Neural crest cell (in vitro differentiated cells): ENCODE results near the gene PFDN5. TPM values are rescaled to one million over a fixed set of nuclear protein-coding genes. Genes with fewer than 3 reads are reported as not detected.

ENCODE experiments used
- DNase-seq: peaks from one replicate; pipeline ENCODE4 v3.0.0; 2021; ENCODE audit warnings: low read depth, mixed read lengths, low spot score
- H3K27ac Mint-ChIP-seq: one replicate; pipeline ENCODE4 v1.8.0; 2021; ENCODE audit warnings: mild to moderate bottlenecking, mixed read lengths; ENCODE audit not compliant: unreplicated experiment
- H3K27me3 Mint-ChIP-seq: 2 replicates; pipeline ENCODE4 v1.8.0; 2021; ENCODE audit warnings: low read depth, mild to moderate bottlenecking, mixed read lengths
- H3K36me3 Mint-ChIP-seq: 2 replicates; pipeline ENCODE4 v1.8.0; 2021; ENCODE audit warnings: low read depth, mild to moderate bottlenecking, mixed read lengths
- H3K4me1 Mint-ChIP-seq: 2 replicates; pipeline ENCODE4 v1.8.0; 2021; ENCODE audit warnings: mixed read lengths
- H3K4me3 Mint-ChIP-seq: one replicate; pipeline ENCODE4 v1.8.0; 2021; ENCODE audit warnings: mild to moderate bottlenecking, mixed read lengths
- H3K9me3 Mint-ChIP-seq: 2 replicates; pipeline ENCODE4 v1.8.0; 2021; ENCODE audit warnings: mixed read lengths
- CTCF ChIP-seq: fragments of 200-600 bp; sonication (generic); conservative IDR thresholded peaks from 2 replicates; pipeline ENCODE4 v1.5.0; 2021; ENCODE audit warnings: antibody characterized with exemption, mild to moderate bottlenecking
- total RNA-seq: library from RNA; stranded (reverse); gene quantifications from 2 replicates; pipeline ENCODE4 v1.2.1, GENCODE V29; 2021

PFDN5 gene
- total RNA-seq, 1 donor from 2014 or later: 326 TPM

- peaks cover 9% of the 10 kb centered on the region for H3K27me3 Mint-ChIP-seq
- H3K4me1 Mint-ChIP-seq: peaks cover 26% of the 10 kb centered on the region
- DNase-seq: peak; percentile 70
- no peaks in the 10 kb centered on the region for H3K36me3 Mint-ChIP-seq
- H3K27ac Mint-ChIP-seq: peak overlapping the region; percentile 99
- peak; percentile 65 for TF ChIP-seq CTCF
- H3K9me3 Mint-ChIP-seq: no peaks in the 10 kb centered on the region
- peak overlapping the region; percentile 98 for H3K4me3 Mint-ChIP-seq
Measured at GRCh38 chr12:53344824-53345485, 49.6 kb downstream of the PFDN5 start.

- no peaks in the 10 kb centered on the region for H3K9me3 Mint-ChIP-seq
- H3K27ac Mint-ChIP-seq: peak overlapping the region; percentile 99
- peaks cover 26% of the 10 kb centered on the region for H3K4me1 Mint-ChIP-seq
- DNase-seq: no peak
- H3K36me3 Mint-ChIP-seq: no peaks in the 10 kb centered on the region
- H3K27me3 Mint-ChIP-seq: peaks cover 5% of the 10 kb centered on the region
- no peak for TF ChIP-seq CTCF
- peak overlapping the region; percentile 98 for H3K4me3 Mint-ChIP-seq
Measured at GRCh38 chr12:53345486-53346188, 50.3 kb downstream of the PFDN5 start.

GRCh38 chr12:53346491-53346890 is 51.1 kb downstream of the PFDN5 start:
- Mint-ChIP-seq H3K4me3 (no peak overlapping the region), H3K27me3 (peaks cover 3% of the 10 kb centered on the region), H3K4me1 (peaks cover 26% of the 10 kb centered on the region), H3K27ac (peak overlapping the region; percentile 27), H3K36me3 (no peaks in the 10 kb centered on the region), H3K9me3 (no peaks in the 10 kb centered on the region)
- DNase-seq: no peak
- no peak for TF ChIP-seq CTCF

- H3K27me3 Mint-ChIP-seq: peaks cover 3% of the 10 kb centered on the region
- TF ChIP-seq CTCF: no peak
- DNase-seq: no peak
- peak overlapping the region; percentile 54 for H3K4me3 Mint-ChIP-seq
- peaks cover 32% of the 10 kb centered on the region for H3K4me1 Mint-ChIP-seq
- no peak overlapping the region for H3K27ac Mint-ChIP-seq
- no peaks in the 10 kb centered on the region for H3K36me3 Mint-ChIP-seq
- no peaks in the 10 kb centered on the region for H3K9me3 Mint-ChIP-seq
Measured at GRCh38 chr12:53347905-53348304, 52.6 kb downstream of the PFDN5 start.

Other genes with a start within 250 kb of the PFDN5 start
- gene TNS2, start 245.5 kb upstream of the PFDN5 start, total RNA-seq: 14.2 and 22.8 TPM in 2 replicates
- 8.8 and 11.2 TPM in 2 replicates for gene SPRYD3, start 216.2 kb upstream of the PFDN5 start, total RNA-seq
- 0.72 and 0.73 TPM in 2 replicates for gene IGFBP6, start 197.9 kb upstream of the PFDN5 start, total RNA-seq
- gene SOAT2, start 192.1 kb upstream of the PFDN5 start, total RNA-seq: not detected in 2 replicates
- gene ZNF740, start 114.8 kb upstream of the PFDN5 start, total RNA-seq: 52.7 and 59.6 TPM in 2 replicates
- 22.1 and 26.5 TPM in 2 replicates for gene CSAD, start 114.6 kb upstream of the PFDN5 start, total RNA-seq
- not detected in 2 replicates for gene ITGB7, start 88.3 kb upstream of the PFDN5 start, total RNA-seq
- 5.4 and 5.9 TPM in 2 replicates for gene RARG, start 63.3 kb upstream of the PFDN5 start, total RNA-seq
- 56.3 and 65.8 TPM in 2 replicates for gene ESPL1, start 27.2 kb upstream of the PFDN5 start, total RNA-seq
- gene MYG1, start 4.2 kb downstream of the PFDN5 start, total RNA-seq: 67.1 and 72.7 TPM in 2 replicates
- 94.1 and 95.1 TPM in 2 replicates for gene AAAS, start 26.1 kb downstream of the PFDN5 start, total RNA-seq
- gene SP7, start 40.8 kb downstream of the PFDN5 start, total RNA-seq: 0.07 TPM in 1 of 2 replicates, not detected in the other
- 88.1 and 96.0 TPM in 2 replicates for gene SP1, start 84.6 kb downstream of the PFDN5 start, total RNA-seq
- gene AMHR2, start 128.3 kb downstream of the PFDN5 start, total RNA-seq: not detected in 2 replicates
- 82.8 and 89.1 TPM in 2 replicates for gene PRR13, start 146.2 kb downstream of the PFDN5 start, total RNA-seq
- 1,351 and 1,375 TPM in 2 replicates for gene PCBP2, start 156.6 kb downstream of the PFDN5 start, total RNA-seq
- gene MAP3K12, start 203.9 kb downstream of the PFDN5 start, total RNA-seq: 32.9 and 33.0 TPM in 2 replicates
- 66.6 and 73.1 TPM in 2 replicates for gene TARBP2, start 205.7 kb downstream of the PFDN5 start, total RNA-seq
- gene NPFF, start 211.9 kb downstream of the PFDN5 start, total RNA-seq: 0.73 TPM in 1 of 2 replicates, not detected in the other